NCI-H524 (cell line): ENCODE results near the gene BTG2.

Experiments used
- DNase-seq, 2 experiments: peaks; one replicate each; lab custom pipeline; 2025; lab: John Stamatoyannopoulos, UW

The BTG2 gene

DNA sequence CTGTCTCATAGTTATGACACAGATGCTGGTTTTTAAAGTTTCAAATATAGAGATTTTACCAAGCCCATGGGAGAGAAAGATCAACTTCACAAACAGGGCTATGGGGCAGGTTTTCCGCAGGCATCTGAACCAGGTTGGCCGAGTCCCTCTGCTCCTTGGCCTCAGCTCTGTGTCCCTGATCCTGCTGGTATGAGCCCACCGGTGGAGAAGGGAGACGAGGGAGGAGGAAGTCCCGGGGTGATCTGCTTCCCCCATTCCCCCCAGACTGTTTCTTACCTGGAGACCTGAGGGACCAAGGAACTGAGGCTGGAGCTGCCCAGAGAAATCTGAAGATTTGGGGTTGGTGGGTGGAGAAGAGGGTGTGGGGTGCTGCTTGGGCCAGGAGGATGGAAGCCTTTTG is 28.9 kb upstream of the BTG2 start:
- DNase-seq, result no peak

- no peak for DNase-seq
Measured at GRCh38 chr1:203276916-203277545, 28.3 kb upstream of the BTG2 start.

DNA sequence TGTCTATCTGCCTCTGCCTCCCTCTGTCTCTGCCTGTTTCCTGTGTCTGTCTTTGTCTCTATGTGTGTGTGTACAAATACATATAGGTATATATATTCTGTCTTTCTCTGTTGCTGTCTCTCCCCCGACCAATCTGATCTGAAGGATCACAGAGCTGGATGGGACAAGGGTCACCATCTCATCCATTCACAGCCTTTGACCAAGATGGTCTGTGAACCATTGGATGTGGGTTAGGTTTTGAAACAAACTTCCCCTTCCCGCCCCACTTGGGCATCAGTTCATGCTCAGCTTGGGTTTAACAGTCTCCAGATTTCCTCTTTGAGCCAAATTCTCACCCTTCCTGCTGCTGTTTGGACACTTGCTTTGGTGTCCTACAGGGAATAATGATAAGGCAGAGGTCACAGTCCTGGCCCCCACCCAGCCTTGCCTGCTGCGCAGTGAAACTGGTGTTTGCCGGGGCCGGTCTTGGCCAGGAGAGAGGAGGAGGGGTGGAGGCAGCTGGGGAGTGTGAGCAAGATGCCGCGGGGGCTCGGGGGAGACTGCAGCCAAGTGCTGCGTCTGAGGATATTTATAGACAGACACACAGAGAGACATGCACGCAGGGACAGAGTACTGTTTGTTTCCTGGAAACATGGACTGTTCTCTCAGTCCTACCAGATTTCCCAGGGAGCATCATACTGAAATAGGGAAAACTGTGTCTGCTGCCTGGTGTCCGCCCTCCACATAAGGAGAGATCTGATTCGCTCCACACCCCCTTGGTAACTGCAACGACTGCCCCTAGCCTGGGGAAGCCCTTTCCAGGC is 27.0 kb upstream of the BTG2 start:
- peak in 1 of 2 experiments; percentile 55 for DNase-seq

DNA sequence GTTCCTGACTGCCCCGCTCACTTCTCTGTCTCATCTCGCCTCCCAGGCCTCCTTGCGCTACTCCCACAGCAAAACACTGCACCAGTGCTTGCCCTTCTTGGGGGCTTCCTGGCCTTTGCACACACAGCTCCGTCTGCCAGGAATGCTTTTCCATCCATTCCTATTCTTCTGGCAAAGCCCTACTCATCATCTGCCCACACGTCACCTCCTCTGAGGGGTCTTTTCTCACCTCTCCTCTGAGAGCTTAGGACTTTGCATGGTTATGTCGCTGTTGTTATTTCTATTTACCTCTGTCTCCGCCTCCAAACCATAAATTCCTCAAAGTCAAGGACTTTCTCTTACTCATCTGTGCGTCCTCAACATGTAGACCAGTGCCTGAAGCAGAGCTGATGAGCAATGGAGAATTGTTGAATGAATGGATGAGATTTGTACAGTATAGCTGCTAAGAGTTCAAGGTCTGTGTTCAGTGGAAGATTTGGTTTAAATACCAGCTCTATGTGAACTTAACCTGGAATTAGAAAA is 26.4 kb upstream of the BTG2 start:
- no peak for DNase-seq

DNA sequence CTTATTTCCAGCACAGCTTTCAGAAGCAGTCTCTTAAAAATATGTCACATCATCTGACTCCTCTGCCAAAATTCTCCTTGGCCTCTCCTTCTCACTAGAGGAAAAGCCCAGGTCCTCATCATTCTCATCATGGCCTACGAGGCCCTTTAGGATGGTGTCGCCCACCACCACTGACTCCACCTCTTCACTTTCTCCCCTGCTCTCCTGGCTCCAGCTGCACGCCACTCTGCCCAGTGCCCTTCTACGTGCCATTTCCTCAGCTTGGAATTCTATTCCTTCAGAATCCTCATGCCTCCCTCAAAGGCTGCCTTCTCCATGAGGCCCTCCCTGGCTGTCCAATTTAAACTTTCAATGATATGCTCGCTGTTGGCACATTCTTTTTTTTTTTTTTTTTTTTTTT is 25.3 kb upstream of the BTG2 start:
- DNase-seq, result no peak

GRCh38 chr1:203281033-203281432 is 24.3 kb upstream of the BTG2 start:
- DNase-seq, result no peak

DNA sequence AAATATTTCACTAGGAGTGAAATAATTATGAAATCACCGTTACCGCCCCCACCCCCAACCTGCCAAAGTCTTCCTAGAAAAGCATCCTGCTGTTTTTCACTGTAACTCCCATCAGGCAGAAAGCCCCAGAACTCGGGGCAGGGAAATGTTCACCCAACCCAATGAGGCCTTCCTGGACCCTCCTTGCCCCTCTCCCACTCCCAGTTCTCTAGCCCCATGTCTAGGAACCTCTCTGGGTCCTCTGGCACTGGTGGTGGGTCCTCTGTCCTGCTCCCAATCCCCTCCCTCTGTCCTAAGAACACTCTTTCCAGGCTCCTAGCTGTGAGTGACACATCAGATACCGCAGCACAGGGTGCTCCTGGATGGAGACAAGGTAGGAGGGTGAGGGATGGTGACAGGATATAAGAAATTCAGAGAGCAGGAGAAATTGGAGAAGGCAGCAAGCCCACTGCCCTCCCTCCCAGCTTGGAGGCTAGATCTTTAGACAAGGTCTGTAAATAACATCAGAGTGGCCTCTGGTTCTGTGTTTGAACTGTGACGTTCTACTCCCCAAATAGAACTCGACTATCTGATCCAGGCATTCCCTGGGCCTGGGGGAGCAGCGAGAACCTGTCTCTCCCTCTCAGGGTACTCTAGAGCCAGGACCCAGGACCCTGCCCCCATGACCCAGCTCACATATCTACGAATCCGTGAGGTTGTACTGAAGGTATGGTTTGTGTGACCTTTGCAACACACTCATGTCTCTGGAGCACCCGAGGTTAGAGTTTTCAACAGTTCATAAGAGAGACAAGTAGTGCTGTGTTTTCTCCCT is 23.3 kb upstream of the BTG2 start:
- DNase-seq, result no peak

GRCh38 chr1:203282720-203283542 is 22.4 kb upstream of the BTG2 start:
- peak; percentile 83 to 94 for DNase-seq

DNA sequence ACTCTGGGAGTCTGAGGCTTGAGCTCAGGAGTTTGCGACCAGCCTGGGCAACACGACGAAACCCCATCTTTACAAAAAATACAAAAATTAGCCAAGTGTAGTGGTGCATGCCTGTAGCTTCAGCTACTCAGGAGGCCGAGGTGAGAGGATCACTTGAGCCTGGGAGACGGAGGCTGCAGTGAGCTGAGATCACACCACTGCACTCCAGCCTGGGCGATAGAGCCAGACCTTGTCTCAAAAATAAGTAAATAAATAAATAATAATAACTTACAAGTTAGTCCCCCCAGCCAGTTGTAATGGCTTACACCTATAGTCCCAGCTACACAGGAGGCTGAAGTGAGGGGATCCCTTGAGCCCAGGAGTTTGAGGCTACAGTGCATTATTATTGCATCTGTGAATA is 21.7 kb upstream of the BTG2 start:
- no peak for DNase-seq

DNA sequence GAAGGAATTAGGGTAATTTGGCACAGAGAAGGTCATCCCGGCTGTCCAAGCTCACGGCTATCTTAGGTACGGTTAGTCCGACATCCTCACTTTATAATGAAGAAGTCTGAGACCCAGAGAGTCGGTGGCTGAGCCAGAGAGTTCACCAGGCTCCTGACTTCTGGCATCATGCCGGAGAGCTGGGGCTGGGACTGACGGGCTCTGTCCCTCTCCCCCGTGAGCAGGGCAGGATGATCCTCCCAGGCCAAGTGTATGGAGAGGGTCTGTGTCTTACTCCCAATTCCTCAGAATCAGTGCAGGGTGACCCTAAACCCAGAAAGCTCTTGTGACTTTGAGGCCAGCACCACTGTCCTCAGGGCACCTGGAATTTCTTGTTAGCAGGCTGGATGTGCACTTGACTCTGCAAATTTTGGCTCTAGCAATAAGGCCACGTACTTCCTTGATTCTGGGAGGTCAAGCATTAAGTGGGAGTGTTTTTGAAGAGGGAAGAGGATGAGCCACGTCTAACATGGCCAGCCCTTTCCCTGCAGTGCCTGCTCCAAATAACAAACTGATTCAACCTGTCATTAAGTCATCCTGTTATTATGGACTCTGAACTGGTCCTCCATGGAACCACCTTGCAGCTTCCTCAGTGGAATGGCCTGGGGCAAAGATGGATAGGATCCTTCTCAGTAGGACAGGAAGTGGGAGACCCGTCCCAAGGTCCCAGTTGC is 20.8 kb upstream of the BTG2 start:
- no peak for DNase-seq

GRCh38 chr1:203286161-203286984 is 18.9 kb upstream of the BTG2 start:
- DNase-seq, result no peak

GRCh38 chr1:203287109-203287893 is 18.0 kb upstream of the BTG2 start:
- DNase-seq, result peak; percentile 22 to 69

DNA sequence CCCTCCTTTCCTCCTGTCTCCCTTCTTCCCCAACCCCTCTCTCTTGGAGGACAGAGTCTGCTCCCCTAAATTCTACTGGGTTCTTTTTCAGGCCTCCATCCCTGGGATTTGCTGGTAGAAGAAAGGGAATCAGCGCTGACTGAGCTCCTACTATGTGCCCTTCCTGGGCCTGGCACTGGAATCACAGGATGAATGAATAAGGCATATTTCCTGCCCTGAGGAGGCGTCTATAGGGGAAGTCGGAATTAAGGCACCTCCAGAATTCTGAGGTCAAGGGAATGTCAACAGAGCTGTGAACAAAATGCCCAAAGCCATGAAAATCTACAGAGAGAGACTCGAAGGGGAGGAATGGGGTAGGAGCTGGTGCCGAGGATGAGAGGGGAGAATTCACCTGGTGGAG is 17.4 kb upstream of the BTG2 start:
- no peak for DNase-seq

DNA sequence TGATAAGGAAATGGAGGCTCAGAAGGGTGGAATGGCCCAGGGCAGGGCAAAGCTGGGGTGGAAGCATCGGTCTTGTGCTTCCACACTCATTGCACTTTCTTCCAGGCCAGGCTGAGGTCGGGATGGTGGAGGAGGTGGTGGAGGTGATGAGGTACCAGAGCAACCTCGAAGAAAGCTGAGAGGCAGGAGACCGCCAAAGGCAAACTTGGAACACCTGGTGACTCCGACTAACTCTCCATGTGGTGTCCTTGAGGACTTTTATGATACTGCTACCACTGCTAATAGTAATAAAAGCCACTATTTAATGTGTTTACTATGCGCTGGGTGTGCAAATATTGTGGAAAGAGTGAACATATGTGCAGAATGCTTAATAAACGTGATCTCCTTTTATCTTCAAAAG is 16.9 kb upstream of the BTG2 start:
- DNase-seq, result peak; percentile 23 to 55

DNA sequence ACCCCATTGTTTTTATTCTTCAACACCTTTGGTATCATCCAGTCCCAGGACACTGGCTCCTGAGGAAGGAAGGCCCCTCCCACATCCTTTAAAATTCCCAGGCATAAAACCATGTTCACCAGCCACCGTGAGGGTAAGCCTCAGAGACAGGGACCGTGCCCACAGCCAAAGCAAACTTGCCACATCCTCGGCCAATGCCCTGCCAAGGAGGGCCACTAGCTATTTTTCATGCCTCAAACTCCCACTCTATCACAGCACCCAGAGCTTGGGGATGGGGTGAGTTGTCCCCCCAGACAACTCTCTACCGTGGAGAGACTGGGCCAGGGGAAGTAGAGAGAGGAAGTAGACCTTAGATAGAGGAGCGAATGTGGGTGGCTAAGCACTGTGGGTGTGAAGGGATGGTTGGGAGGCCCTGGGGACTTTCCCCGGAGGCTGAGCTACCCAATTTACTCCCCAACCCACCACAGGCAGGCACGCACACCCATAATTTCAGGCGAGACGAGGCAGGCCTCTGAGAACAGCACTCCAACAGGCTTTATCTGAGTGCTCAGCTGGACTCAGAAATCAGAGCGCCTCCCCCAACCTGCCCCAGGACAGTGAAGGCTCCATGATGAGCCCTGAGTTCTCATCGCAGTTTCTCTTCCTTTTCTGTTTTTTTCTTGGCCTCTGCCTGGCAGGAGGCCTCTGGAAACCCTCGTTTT is 15.9 kb upstream of the BTG2 start:
- peak; percentile 66 to 71 for DNase-seq

DNA sequence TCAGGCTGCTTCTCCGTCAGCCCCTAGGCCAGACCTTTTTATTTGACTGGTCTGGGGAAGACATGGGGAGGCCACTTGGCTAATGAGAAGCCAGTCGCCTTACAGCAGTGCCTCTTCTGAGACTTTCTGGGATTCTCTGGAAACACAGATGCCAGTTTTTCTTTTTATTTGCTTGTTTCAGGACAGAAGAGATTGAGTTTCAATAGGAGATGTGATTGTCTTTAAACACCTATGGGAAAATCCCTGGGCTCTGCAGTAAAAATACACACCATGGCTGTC is 15.4 kb upstream of the BTG2 start:
- DNase-seq, result no peak

DNA sequence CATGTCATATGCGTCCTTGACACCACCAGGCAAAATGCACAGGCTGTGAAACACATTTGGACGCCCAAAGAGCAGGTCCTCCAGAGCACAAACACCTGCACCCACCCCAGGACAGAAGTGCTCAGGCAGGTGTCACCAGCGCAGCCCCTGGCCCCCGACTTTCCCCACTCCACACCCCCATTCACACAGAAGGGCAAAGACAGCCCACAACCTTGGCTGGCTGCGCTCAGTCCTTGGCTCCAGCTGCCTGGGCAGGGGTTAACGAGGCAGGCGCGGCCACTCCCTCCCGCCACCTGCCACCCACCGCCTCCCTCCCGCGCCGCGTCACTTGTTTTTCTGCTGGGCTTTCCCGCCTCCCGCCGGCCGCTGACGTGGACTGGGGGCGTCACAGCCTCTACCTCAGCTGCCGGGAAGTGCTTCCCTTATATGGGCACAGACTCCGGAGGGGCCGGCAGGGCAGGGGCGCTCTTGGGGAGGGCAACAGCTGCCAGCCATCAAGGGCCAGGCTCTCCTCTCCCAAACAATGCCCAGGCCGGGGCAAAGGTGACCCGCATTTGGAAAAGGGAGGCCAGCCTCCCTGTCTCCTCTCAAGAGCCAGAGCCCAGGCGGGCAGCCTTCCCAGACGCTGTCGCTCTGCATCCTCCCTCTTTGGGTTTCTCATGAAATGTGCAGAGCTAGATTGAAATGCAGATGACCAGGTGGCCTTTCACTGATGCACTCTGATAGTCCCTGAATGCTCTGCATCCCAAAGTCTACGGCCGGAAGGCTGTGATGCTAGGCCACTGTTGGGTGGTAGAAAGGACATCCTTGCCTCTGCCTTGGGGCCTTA is 14.8 kb upstream of the BTG2 start:
- DNase-seq, result peak; percentile 86 to 92
